Gastrocnemius medialis (tissue), 4 donors: Measurements from ENCODE around the gene DCUN1D3. TPM values are rescaled to one million over a fixed set of nuclear protein-coding genes. Genes with fewer than 3 reads are reported as not detected.
A peak's percentile ranks its signal among the peaks of the same experiment; 100 is the strongest.

Experiments
- ATAC-seq, 2 donors: fragments of 150-250 bp; one replicate each; pipeline ENCODE4 v1.9.1; 2016
- DNase-seq, 2 donors: peaks; one replicate each; pipeline ENCODE4 v3.0.0-alpha.2; 2019
- H3K27ac ChIP-seq, 4 donors: fragments of 200-600 bp; sonication (generic); 1 replicate in 1 of 4; 2 replicates in 3 of 4; pipeline ENCODE4 v1.5.1; 2016 to 2018; ENCODE audit warnings: mild to moderate bottlenecking in 2 of 4, moderate library complexity in 1 of 4
- H3K27me3 ChIP-seq, 3 donors: fragments of 200-600 bp; sonication (generic) in 2 of 3; 1 replicate in 1 of 3; 2 replicates in 2 of 3; pipeline versions ENCODE4 v1.5.1 to v1.6.0; 2016 to 2019; ENCODE audit warnings: mild to moderate bottlenecking in 1 of 3, moderate library complexity in 1 of 3
- H3K36me3 ChIP-seq, 2 donors: fragments of 200-600 bp; sonication (generic) in 1 of 2; one replicate each; pipeline ENCODE4 v1.5.1; 2017 to 2018
- H3K4me1 ChIP-seq, 2 donors: fragments of 200-600 bp; sonication (generic) in 1 of 2; one replicate each; pipeline ENCODE4 v1.5.1; 2016 to 2017; ENCODE audit warnings: mild to moderate bottlenecking in 2 of 2
- H3K4me3 ChIP-seq, 4 donors: fragments of 200-600 bp; sonication (generic) in 3 of 4; 1 replicate in 1 of 4; 2 replicates in 3 of 4; pipeline ENCODE4 v1.5.1; 2016 to 2019; ENCODE audit warnings: mild to moderate bottlenecking in 2 of 4
- H3K9me3 ChIP-seq, 3 donors: fragments of 200-600 bp; sonication (generic) in 2 of 3; 1 replicate in 1 of 3; 2 replicates in 2 of 3; pipeline ENCODE4 v1.5.1; 2016 to 2019
- CTCF ChIP-seq, 5 experiments: fragments of 450-650 bp in 3 of 5; fragments of 200-600 bp in 2 of 5; sonication (generic) in 2 of 5; IDR thresholded peaks in 4 of 5; conservative IDR thresholded peaks in 1 of 5; 1 replicate in 4 of 5; 2 replicates in 1 of 5; pipeline ENCODE4 v1.5.1; 2016 to 2019; ENCODE audit warnings: antibody characterized with exemption in 5 of 5, mild to moderate bottlenecking in 3 of 5, moderate library complexity in 3 of 5
- POLR2A ChIP-seq, 2 donors: fragments of 450-650 bp; IDR thresholded peaks; one replicate each; pipeline ENCODE4 v1.6.1; 2017; ENCODE audit warnings: antibody characterized with exemption in 2 of 2, mild to moderate bottlenecking in 2 of 2, moderate library complexity in 2 of 2
- in situ Hi-C, 4 donors: fragments of 200-750 bp; cut with MboI; loops; one replicate each; pipeline versions ENCODE4 v1.15.0 to v1.8.0; 2017; ENCODE audit warnings: low sequenced_read_pairs in 4 of 4
- intact Hi-C: fragments of 100-400 bp; cut with DNase I; formaldehyde crosslinking; loops from one replicate; pipeline ENCODE4 v1.15.1; 2023; ENCODE audit warnings: low total_unique reads
- total RNA-seq, 4 donors: library from RNA; depleted of rRNA; stranded (reverse); fragments of >200 nt; gene quantifications; one replicate each; pipeline versions ENCODE4 v1.1.0 to v1.2.3, GENCODE V29; 2016

Gene DCUN1D3
- total RNA-seq, 4 donors from 2014 or later: 7.6 to 10.5 (median 8.3) TPM

- Histone ChIP-seq H3K4me3 (no peak overlapping the region), H3K27ac (no peak overlapping the region), H3K4me1 (peaks cover 49 to 68% of the 10 kb centered on the region in 2 donors), H3K27me3 (no peaks in the 10 kb centered on the region), H3K9me3 (no peaks in the 10 kb centered on the region), H3K36me3 (no peaks in the 10 kb centered on the region)
- in situ Hi-C loops (loop anchor here in 1 of 4 donors (25.0 kb wide), 1 partner anchor 415 kb away; the partner anchor contains the start of gene CRYM), intact Hi-C loops (no loop called here)
- DNase-seq (no peak), ATAC-seq (no peak)
- TF ChIP-seq CTCF (IDR thresholded peaks at IDR 0.05 in 4 of 5, conservative IDR thresholded peaks at IDR 0.05 in 1 of 5) (no peak), POLR2A (IDR thresholded peaks at IDR 0.05) (no peak)
Observed at GRCh38 chr16:20871941-20872815, 28.0 kb downstream of the DCUN1D3 start.

GRCh38 chr16:20871258-20871657 lies 28.9 kb downstream of the DCUN1D3 start:
- H3K4me3 ChIP-seq: no peak overlapping the region
- TF ChIP-seq POLR2A (IDR thresholded peaks at IDR 0.05): no peak
- TF ChIP-seq CTCF (IDR thresholded peaks at IDR 0.05 in 4 of 5, conservative IDR thresholded peaks at IDR 0.05 in 1 of 5): no peak
- ATAC-seq: no peak
- H3K36me3 ChIP-seq: no peaks in the 10 kb centered on the region
- intact Hi-C loops: no loop called here
- H3K4me1 ChIP-seq: peaks cover 58 to 77% of the 10 kb centered on the region in 2 donors
- no peaks in the 10 kb centered on the region for H3K27me3 ChIP-seq
- in situ Hi-C loops: loop anchor here in 1 of 4 donors (25.0 kb wide), 1 partner anchor 416 kb away; the partner anchor contains the start of gene CRYM
- no peaks in the 10 kb centered on the region for H3K9me3 ChIP-seq
- peak overlapping the region in 3 of 4 donors; percentile 37 to 64 (median 43) for H3K27ac ChIP-seq
- DNase-seq: no peak

GRCh38 chr16:20870122-20870820 lies 29.9 kb downstream of the DCUN1D3 start:
- Histone ChIP-seq H3K27ac (peak overlapping the region in 3 of 4 donors; percentile 37 to 64 (median 43)), H3K36me3 (no peaks in the 10 kb centered on the region), H3K4me3 (no peak overlapping the region), H3K27me3 (no peaks in the 10 kb centered on the region), H3K4me1 (peaks cover 68 to 84% of the 10 kb centered on the region in 2 donors), H3K9me3 (no peaks in the 10 kb centered on the region)
- in situ Hi-C loops (loop anchor here in 1 of 4 donors (25.0 kb wide), 1 partner anchor 417 kb away; the partner anchor contains the start of gene CRYM), intact Hi-C loops (no loop called here)
- DNase-seq: no peak
- peak in 1 of 2 donors; percentile 31 for ATAC-seq
- TF ChIP-seq POLR2A (IDR thresholded peaks at IDR 0.05): no peak
- TF ChIP-seq CTCF (IDR thresholded peaks at IDR 0.05 in 4 of 5, conservative IDR thresholded peaks at IDR 0.05 in 1 of 5): no peak

GRCh38 chr16:20868890-20869289 lies 31.3 kb downstream of the DCUN1D3 start:
- no peak for TF ChIP-seq CTCF (IDR thresholded peaks at IDR 0.05 in 4 of 5, conservative IDR thresholded peaks at IDR 0.05 in 1 of 5)
- TF ChIP-seq POLR2A (IDR thresholded peaks at IDR 0.05): no peak
- H3K27ac ChIP-seq: peak overlapping the region in 3 of 4 donors; percentile 30 to 64 (median 57)
- no peak overlapping the region for H3K4me3 ChIP-seq
- no peaks in the 10 kb centered on the region for H3K36me3 ChIP-seq
- in situ Hi-C loops: loop anchor here in 1 of 4 donors (25.0 kb wide), 1 partner anchor 418 kb away; the partner anchor contains the start of gene CRYM
- intact Hi-C loops: no loop called here
- H3K4me1 ChIP-seq: peaks cover 58 to 71% of the 10 kb centered on the region in 2 donors
- ATAC-seq: peak; percentile 78 to 79
- DNase-seq: peak; percentile 48 to 78
- no peaks in the 10 kb centered on the region for H3K27me3 ChIP-seq
- H3K9me3 ChIP-seq: no peaks in the 10 kb centered on the region
